Osteocyte (in vitro differentiated cells): Measurements from ENCODE around the gene PLA2G4D. TPM values are rescaled to one million over a fixed set of nuclear protein-coding genes. Genes with fewer than 3 reads are reported as not detected.

Experiments used
- DNase-seq: peaks from one replicate; pipeline ENCODE4 v3.0.0; 2021; ENCODE audit warnings: mixed read lengths; ENCODE audit not compliant: unreplicated experiment; ENCODE audit errors: extremely low spot score
- H3K27ac Mint-ChIP-seq: one replicate; pipeline ENCODE4 v1.8.0; 2021; ENCODE audit warnings: mild to moderate bottlenecking, mixed read lengths; ENCODE audit not compliant: unreplicated experiment
- H3K27me3 Mint-ChIP-seq: one replicate; pipeline ENCODE4 v1.8.0; 2021; ENCODE audit warnings: mixed read lengths; ENCODE audit not compliant: unreplicated experiment
- H3K36me3 Mint-ChIP-seq: one replicate; pipeline ENCODE4 v1.8.0; 2021; ENCODE audit warnings: mixed read lengths; ENCODE audit not compliant: unreplicated experiment
- H3K4me1 Mint-ChIP-seq: one replicate; pipeline ENCODE4 v1.8.0; 2021; ENCODE audit warnings: mixed read lengths; ENCODE audit not compliant: unreplicated experiment
- H3K4me3 Mint-ChIP-seq: one replicate; pipeline ENCODE4 v1.8.0; 2021; ENCODE audit warnings: mild to moderate bottlenecking, moderate library complexity, mixed read lengths; ENCODE audit not compliant: unreplicated experiment
- H3K9me3 Mint-ChIP-seq: one replicate; pipeline ENCODE4 v1.8.0; 2021; ENCODE audit warnings: mixed read lengths; ENCODE audit not compliant: unreplicated experiment
- CTCF ChIP-seq: fragments of 200-600 bp; sonication (generic); IDR thresholded peaks from 2 replicates; pipeline ENCODE4 v1.5.0; 2021; ENCODE audit warnings: antibody characterized with exemption, mild to moderate bottlenecking, moderate library complexity
- total RNA-seq: library from RNA; stranded (reverse); gene quantifications from 2 replicates; pipeline ENCODE4 v1.2.1, GENCODE V29; 2021

PLA2G4D gene
- total RNA-seq, 1 donor from 2014 or later, result not detected

GRCh38 chr15:42080186-42080918, 14.0 kb downstream of the PLA2G4D start:
- Mint-ChIP-seq H3K27ac (no peak overlapping the region), H3K9me3 (no peaks in the 10 kb centered on the region), H3K27me3 (peaks cover 56% of the 10 kb centered on the region), H3K36me3 (no peaks in the 10 kb centered on the region), H3K4me1 (peaks cover 7% of the 10 kb centered on the region), H3K4me3 (no peak overlapping the region)
- no peak for TF ChIP-seq CTCF
- DNase-seq, result no peak

GRCh38 chr15:42079401-42079908, 14.9 kb downstream of the PLA2G4D start:
- H3K9me3 Mint-ChIP-seq, result no peaks in the 10 kb centered on the region
- no peak for TF ChIP-seq CTCF
- H3K27ac Mint-ChIP-seq, result no peak overlapping the region
- peaks cover 52% of the 10 kb centered on the region for H3K27me3 Mint-ChIP-seq
- peaks cover 4% of the 10 kb centered on the region for H3K4me1 Mint-ChIP-seq
- H3K36me3 Mint-ChIP-seq, result no peaks in the 10 kb centered on the region
- H3K4me3 Mint-ChIP-seq, result no peak overlapping the region
- no peak for DNase-seq

GRCh38 chr15:42078903-42079302, 15.5 kb downstream of the PLA2G4D start:
- no peaks in the 10 kb centered on the region for H3K4me1 Mint-ChIP-seq
- H3K4me3 Mint-ChIP-seq, result no peak overlapping the region
- peaks cover 55% of the 10 kb centered on the region for H3K27me3 Mint-ChIP-seq
- H3K9me3 Mint-ChIP-seq, result no peaks in the 10 kb centered on the region
- no peak overlapping the region for H3K27ac Mint-ChIP-seq
- no peak for TF ChIP-seq CTCF
- no peaks in the 10 kb centered on the region for H3K36me3 Mint-ChIP-seq
- DNase-seq, result no peak

- Mint-ChIP-seq H3K36me3 (no peaks in the 10 kb centered on the region), H3K27ac (no peak overlapping the region), H3K9me3 (no peaks in the 10 kb centered on the region), H3K4me3 (no peak overlapping the region), H3K4me1 (no peaks in the 10 kb centered on the region), H3K27me3 (peaks cover 65% of the 10 kb centered on the region)
- TF ChIP-seq CTCF, result no peak
- DNase-seq, result no peak
Measured at GRCh38 chr15:42077689-42078088, 16.7 kb downstream of the PLA2G4D start.

GRCh38 chr15:42073418-42073817, 20.9 kb downstream of the PLA2G4D start:
- Mint-ChIP-seq H3K4me1 (no peaks in the 10 kb centered on the region), H3K36me3 (no peaks in the 10 kb centered on the region), H3K9me3 (no peaks in the 10 kb centered on the region), H3K27me3 (peaks cover 39% of the 10 kb centered on the region), H3K27ac (no peak overlapping the region), H3K4me3 (no peak overlapping the region)
- no peak for TF ChIP-seq CTCF
- no peak for DNase-seq
